Measurements from ENCODE around the gene TMEFF2.

Gene TMEFF2

DNA sequence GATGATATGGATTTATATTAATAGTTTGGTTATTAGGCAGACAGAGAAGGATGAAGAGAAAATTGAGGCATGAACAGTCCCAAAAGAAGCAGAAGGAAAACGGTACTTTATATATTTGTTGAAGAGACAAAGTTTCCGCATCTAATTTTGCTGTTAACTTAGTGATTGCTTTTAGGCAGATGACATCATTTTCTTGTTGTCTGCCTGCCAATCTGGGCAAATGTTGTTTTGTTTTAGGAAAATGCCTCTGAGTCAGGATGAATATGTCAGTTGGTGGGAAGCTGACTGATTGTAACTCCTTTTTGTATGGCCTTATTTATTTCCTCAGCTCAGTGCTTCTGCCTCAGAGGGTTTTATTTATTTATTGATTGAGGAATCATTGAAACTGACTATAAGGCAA is 295.3 kb downstream of the TMEFF2 start:
- no peak for DNase-seq (ENCODE audit: low spot score)
